Stomach smooth muscle (tissue), 2 donors: Measurements from ENCODE around the gene EFCAB11.

Experiments used
- H3K27ac ChIP-seq: one replicate; pipeline ENCODE4 v1.7.0; 2013; ENCODE audit warnings: mild to moderate bottlenecking, low read length, inconsistent platforms
- H3K27me3 ChIP-seq, 2 donors: one replicate each; pipeline ENCODE4 v1.7.0; 2013; ENCODE audit warnings: low read length in 2 of 2; ENCODE audit not compliant: insufficient read depth in 2 of 2, control insufficient read depth in 1 of 2
- H3K36me3 ChIP-seq, 2 donors: one replicate each; pipeline ENCODE4 v1.7.0; 2013; ENCODE audit warnings: low read length in 2 of 2; ENCODE audit not compliant: control insufficient read depth in 2 of 2, insufficient read depth in 2 of 2
- H3K4me1 ChIP-seq: one replicate; pipeline ENCODE4 v1.7.0; 2013; ENCODE audit warnings: low read length; ENCODE audit not compliant: control insufficient read depth, insufficient read depth
- H3K4me3 ChIP-seq, 2 donors: one replicate each; pipeline ENCODE4 v1.7.0; 2013; ENCODE audit warnings: low read length in 2 of 2
- H3K9ac ChIP-seq, 2 donors: one replicate each; pipeline ENCODE4 v1.7.0; 2013; ENCODE audit warnings: low read length in 2 of 2, mild to moderate bottlenecking in 1 of 2
- H3K9me3 ChIP-seq, 2 donors: one replicate each; pipeline ENCODE4 v1.7.0; 2013; ENCODE audit warnings: low read length in 2 of 2; ENCODE audit not compliant: control insufficient read depth in 2 of 2
- donor health status: healthy.
- donor health status: Pancreatic carcinoma.

Gene EFCAB11

GRCh38 chr14:89956661-89957009 lies 2.1 kb upstream of the EFCAB11 start:
- Histone ChIP-seq H3K9ac (peak overlapping the region; percentile 55 to 74), H3K27me3 (no peaks in the 10 kb centered on the region), H3K27ac (peak overlapping the region; percentile 85), H3K36me3 (no peaks in the 10 kb centered on the region), H3K9me3 (no peaks in the 10 kb centered on the region), H3K4me3 (peak overlapping the region; percentile 94), H3K4me1 (peaks cover 22% of the 10 kb centered on the region)

DNA sequence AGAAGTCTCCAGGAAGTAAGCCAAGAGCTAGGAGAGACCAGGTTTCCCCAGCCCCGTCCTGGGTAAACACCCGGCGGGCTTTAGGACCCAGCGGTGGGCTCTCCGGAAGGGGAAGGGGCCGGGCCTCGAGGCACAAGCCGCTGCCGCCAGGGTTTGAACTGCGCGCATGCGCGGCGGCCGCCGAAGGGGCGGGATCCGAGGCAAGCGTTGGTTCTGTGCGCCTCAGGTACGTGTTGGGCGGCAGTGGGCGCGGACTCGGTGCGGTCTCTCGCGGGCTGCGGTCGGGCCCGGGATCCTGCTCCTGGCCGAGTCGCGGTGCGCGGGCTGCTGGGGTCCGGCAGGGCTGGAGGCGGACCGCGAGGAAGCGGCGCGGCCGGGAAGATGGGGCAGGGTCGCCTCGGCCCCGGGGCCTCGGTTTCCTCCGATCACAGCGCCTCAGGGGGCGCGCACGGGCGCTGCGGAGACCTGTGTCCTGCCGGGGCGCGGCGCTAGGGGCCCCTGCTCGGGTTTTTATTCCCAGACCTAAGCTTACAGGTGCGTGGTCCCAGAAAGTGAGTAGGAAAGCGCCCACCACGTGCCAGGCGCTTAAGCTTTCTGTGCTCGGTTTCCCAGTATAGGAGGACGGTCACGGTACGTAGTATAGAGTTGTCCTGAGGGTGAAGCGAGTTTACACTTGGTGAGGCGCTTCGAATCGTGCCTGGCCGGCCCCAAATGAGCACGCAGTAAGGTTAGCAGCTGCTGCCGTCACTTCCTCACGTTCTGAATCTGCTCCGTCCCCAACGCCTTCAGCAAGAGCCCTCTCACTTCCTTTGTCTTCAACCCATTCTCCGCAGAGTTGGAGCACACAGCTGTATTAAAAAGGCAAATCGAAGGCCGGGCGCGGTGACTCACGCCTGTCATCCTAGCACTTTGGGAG lies 1.5 kb upstream of the EFCAB11 start, which contains the start of gene TDP1:
Gene TDP1, plus strand, starts transcription at position 183 of the 916 bp plus-strand sequence. CDS start 7,188 bp downstream, outside the sequence.
- peaks cover 22% of the 10 kb centered on the region for H3K4me1 ChIP-seq
- H3K36me3 ChIP-seq: no peaks in the 10 kb centered on the region
- peak within 1 kb of the TSS; percentile 85 for H3K27ac ChIP-seq
- peak within 1 kb of the TSS; percentile 94 for H3K4me3 ChIP-seq
- H3K27me3 ChIP-seq: no peaks in the 10 kb centered on the region
- no peaks in the 10 kb centered on the region for H3K9me3 ChIP-seq
- peak within 1 kb of the TSS; percentile 55 to 74 for H3K9ac ChIP-seq

DNA sequence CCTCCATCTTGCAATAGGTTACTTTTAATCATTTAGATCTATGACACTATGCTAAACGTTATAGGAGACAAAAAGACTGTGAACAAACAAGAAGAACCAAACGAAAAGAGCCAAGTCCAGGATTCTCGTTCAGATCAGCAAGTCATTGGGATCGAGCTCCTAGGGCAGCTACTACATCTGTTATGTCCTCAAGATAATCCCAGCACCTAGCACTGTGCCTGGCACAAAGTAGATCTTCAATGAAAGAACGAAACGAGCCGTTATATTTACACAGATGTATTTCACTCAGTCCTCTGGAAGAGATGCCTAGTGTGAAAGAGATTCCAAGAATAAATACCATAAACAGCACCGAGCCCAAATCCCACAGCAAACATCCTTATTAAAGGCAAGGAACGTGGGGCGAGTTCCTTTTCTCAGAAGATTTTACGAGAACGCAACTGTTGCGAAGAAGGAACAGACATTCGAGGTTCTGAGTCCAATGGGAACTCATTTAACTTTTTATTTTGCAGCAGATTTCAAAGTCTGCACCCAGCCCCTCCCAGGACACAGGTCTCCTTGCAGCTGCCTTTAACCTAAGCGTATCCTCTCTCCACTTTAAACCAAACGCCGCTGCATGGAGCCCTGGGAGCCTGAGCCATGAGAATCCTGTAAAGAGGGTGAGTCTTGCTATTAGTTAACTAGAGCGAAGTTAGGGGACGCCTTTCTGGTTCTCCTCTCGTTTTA lies 653 bp upstream of the EFCAB11 start:
- Histone ChIP-seq H3K27me3 (no peaks in the 10 kb centered on the region), H3K27ac (peak overlapping the region; percentile 85), H3K36me3 (no peaks in the 10 kb centered on the region), H3K9me3 (no peaks in the 10 kb centered on the region), H3K9ac (peak overlapping the region; percentile 55 to 60), H3K4me3 (peak overlapping the region; percentile 94), H3K4me1 (peaks cover 22% of the 10 kb centered on the region)

DNA sequence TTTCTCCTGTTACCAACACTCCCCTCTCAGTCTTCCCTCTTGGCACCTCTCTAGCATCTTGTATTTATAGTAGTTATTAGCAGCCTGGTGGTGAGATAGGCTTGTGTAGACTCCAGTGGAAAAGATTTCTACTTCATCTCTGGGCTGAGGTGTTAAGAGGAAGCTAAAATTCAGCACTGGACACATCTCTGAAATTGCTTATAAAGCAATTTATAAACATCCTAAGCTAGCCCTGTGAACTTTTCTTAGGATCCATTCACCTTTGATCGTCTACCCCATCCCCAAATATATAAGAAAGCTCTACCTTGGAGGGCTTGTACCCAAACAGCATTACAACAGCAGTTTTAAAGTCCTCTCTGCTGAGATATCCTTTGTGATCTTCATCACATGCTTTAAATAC lies 928 bp downstream of the EFCAB11 start:
- Histone ChIP-seq H3K4me1 (peaks cover 22% of the 10 kb centered on the region), H3K9me3 (no peaks in the 10 kb centered on the region), H3K36me3 (no peaks in the 10 kb centered on the region), H3K27ac (no peak overlapping the region), H3K9ac (no peak overlapping the region), H3K4me3 (no peak overlapping the region), H3K27me3 (no peaks in the 10 kb centered on the region)

DNA sequence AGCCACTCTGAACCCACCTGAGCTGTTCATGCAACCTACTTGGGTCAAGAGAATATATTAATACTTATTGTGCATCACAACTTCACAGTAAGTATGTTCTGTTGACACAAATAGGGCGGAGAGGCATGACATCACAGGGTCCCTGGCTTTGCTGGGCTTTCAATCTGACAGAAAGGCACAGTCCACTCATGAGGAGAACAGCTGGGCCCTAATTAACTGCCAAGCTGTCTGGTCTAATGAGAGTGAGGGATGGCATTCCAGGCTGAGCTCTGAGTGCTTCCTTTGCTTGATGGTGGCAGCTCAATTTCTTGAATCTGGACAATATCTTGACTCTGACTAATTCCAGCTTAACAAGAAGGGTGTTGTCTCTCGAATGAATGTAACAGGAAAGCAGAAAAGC lies 2.0 kb downstream of the EFCAB11 start:
- no peaks in the 10 kb centered on the region for H3K27me3 ChIP-seq
- H3K4me3 ChIP-seq: no peak overlapping the region
- no peak overlapping the region for H3K9ac ChIP-seq
- no peak overlapping the region for H3K27ac ChIP-seq
- H3K4me1 ChIP-seq: peaks cover 18% of the 10 kb centered on the region
- H3K9me3 ChIP-seq: no peaks in the 10 kb centered on the region
- no peaks in the 10 kb centered on the region for H3K36me3 ChIP-seq

- H3K9ac ChIP-seq: no peak overlapping the region
- no peaks in the 10 kb centered on the region for H3K27me3 ChIP-seq
- no peaks in the 10 kb centered on the region for H3K9me3 ChIP-seq
- no peak overlapping the region for H3K27ac ChIP-seq
- no peaks in the 10 kb centered on the region for H3K4me1 ChIP-seq
- H3K4me3 ChIP-seq: no peak overlapping the region
- no peaks in the 10 kb centered on the region for H3K36me3 ChIP-seq
Observed at GRCh38 chr14:89947344-89947743, 7.2 kb downstream of the EFCAB11 start.

DNA sequence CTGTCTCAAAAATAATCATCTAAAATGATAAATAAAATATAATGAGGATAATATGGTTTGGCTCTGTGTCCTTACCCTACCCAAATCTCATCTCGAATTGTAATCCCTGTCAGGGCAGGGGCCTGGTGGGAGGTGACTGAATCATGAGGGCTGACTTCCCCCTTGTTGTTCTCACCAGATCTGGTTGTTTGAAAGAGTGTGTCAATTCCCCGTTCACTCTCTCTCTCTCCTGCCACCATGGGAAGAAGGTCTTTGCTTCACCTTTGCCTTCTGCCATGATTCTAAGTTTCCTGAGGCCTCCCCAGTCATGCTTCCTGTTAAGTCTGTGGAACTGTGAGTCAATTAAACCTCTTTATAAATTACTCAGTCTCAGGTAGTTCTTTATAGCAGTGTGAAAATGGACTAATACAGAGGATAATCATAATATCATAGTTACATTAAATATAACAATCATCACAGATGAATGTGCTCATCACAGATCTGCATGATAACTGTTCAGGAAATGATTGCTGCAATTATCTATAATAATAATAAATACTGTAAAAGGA lies 12.6 kb downstream of the EFCAB11 start:
- no peaks in the 10 kb centered on the region for H3K4me1 ChIP-seq
- H3K9ac ChIP-seq: no peak overlapping the region
- H3K9me3 ChIP-seq: no peaks in the 10 kb centered on the region
- H3K4me3 ChIP-seq: no peak overlapping the region
- no peaks in the 10 kb centered on the region for H3K36me3 ChIP-seq
- H3K27me3 ChIP-seq: no peaks in the 10 kb centered on the region
- no peak overlapping the region for H3K27ac ChIP-seq

GRCh38 chr14:89936654-89937185 lies 17.8 kb downstream of the EFCAB11 start:
- Histone ChIP-seq H3K36me3 (no peaks in the 10 kb centered on the region), H3K4me1 (no peaks in the 10 kb centered on the region), H3K9ac (no peak overlapping the region), H3K9me3 (no peaks in the 10 kb centered on the region), H3K27ac (no peak overlapping the region), H3K4me3 (no peak overlapping the region), H3K27me3 (no peaks in the 10 kb centered on the region)

DNA sequence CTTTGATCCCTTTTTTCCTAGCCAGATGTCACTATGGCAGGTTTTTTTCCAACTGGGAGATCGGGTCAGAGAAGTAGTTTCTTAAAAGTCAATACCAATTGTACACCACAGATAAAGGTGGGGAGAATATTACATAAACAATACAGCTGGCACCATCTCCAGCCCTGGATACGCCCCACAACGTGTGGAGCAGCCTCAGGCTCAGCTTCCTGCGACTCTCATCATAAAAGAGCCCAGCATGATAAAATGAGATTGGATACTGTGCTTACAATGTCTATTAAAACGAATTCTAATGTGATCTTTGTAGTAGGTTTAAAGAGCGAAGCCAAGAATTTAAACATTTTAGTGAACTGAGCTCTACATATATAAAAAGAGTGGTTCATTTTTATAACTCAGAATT lies 21.5 kb downstream of the EFCAB11 start:
- Histone ChIP-seq H3K4me1 (no peaks in the 10 kb centered on the region), H3K27me3 (no peaks in the 10 kb centered on the region), H3K36me3 (peaks cover 0 to 3% of the 10 kb centered on the region in 2 donors), H3K9ac (no peak overlapping the region), H3K9me3 (no peaks in the 10 kb centered on the region), H3K27ac (no peak overlapping the region), H3K4me3 (no peak overlapping the region)

DNA sequence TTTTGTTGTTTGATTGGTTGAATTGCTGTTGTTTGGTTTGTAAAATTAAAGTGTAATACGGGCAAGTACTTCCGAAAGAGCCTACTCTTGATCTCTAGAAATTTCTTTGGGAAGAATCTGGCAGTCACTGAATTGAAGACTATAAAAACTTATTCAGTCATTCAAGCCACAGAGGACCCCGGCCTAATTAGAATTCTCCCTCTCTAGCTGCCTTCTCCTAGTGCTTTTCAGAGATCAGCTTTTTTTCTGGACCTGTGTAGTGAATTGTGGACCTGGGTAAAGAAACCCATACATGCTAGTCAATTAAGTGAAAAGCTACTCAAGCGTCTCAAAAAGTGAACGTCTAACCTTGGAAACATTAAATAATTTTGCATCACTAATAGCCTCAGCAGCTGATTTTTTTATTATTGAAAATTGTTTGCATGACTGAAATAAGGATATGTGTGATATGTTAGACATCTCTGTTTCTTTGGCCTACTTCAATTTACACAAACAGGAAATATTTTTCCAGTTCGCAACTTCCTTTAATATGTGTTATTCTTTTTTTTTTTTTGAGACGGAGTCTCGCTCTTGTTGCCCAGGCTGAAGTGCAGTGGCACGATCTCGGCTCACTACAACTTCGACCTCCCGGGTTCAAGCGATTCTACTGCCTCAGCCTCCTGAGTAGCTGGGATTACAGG lies 27.2 kb downstream of the EFCAB11 start:
- H3K9ac ChIP-seq: no peak overlapping the region
- H3K9me3 ChIP-seq: no peaks in the 10 kb centered on the region
- H3K36me3 ChIP-seq: peaks cover 0 to 3% of the 10 kb centered on the region in 2 donors
- no peaks in the 10 kb centered on the region for H3K4me1 ChIP-seq
- no peak overlapping the region for H3K27ac ChIP-seq
- H3K4me3 ChIP-seq: no peak overlapping the region
- H3K27me3 ChIP-seq: no peaks in the 10 kb centered on the region
